ENCODE results near the gene AWAT2.

DNA sequence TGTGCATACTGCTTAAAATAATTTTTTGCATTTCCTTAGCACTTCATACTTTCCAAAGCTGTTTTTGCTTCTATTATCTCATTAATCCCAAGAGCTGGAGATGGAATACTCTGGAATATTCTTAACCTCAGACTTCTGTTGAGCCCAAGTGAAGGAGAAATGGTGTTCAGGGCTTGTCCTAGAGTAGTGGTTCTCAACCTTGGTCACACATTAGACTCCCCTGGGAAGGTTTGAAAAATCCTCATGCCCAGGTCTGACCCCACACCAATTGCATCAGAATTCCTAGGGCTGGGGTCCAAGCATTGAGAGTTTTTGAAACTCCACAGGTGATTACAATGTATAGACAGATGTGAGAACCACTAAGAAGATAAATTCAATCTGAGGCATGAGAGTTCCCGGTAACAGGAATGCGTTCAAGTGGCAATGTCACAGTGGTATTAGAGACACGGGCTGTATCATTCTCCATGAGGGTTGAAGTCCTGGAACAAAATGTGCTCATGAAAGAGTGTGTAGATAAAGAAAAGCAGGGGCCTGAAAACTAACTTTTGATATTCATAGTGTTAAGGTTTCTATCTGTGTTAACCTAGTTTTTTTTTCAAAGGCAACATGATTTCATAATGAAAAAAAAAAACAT, 47.9 kb downstream of the AWAT2 start:
- no peak for TF ChIP-seq POLR2A (IDR thresholded peaks at IDR 0.05)
- TF ChIP-seq CTCF (IDR thresholded peaks at IDR 0.05): no peak
- TF ChIP-seq POLR2AphosphoS5 (IDR thresholded peaks at IDR 0.05): no peak

All from breast epithelium (tissue), 3 donors.